OCI-LY1 (cell line): ENCODE data around the gene MSMO1.

ENCODE experiments used
- H2AFZ ChIP-seq: fragments of 200-600 bp; sonication (generic), shearing (Covaris generic); 2 replicates; pipeline ENCODE4 v1.6.0; 2014; ENCODE audit warnings: antibody characterized with exemption, mild to moderate bottlenecking, low read length
- H3F3A ChIP-seq: fragments of 200-600 bp; sonication (generic), shearing (Covaris generic); 2 replicates; pipeline ENCODE4 v1.6.0; 2014; ENCODE audit warnings: mild to moderate bottlenecking, antibody characterized with exemption, low read length, moderate library complexity; ENCODE audit not compliant: insufficient read depth
- H3K27ac ChIP-seq: fragments of 200-600 bp; sonication (generic); 2 replicates; pipeline ENCODE4 v1.5.1; 2014; ENCODE audit warnings: low read length, mixed run types, mild to moderate bottlenecking, low read depth; ENCODE audit not compliant: poor library complexity, severe bottlenecking
- H3K27me3 ChIP-seq: fragments of 200-600 bp; sonication (generic); 2 replicates; pipeline ENCODE4 v1.6.0; 2014; ENCODE audit warnings: antibody characterized with exemption, mild to moderate bottlenecking, low read length, moderate library complexity; ENCODE audit not compliant: insufficient read depth
- H3K36me3 ChIP-seq: fragments of 200-600 bp; sonication (generic); 2 replicates; pipeline ENCODE4 v1.6.1; 2014; ENCODE audit warnings: mild to moderate bottlenecking, antibody characterized with exemption, low read length, moderate library complexity, mixed read lengths; ENCODE audit not compliant: insufficient read depth
- H3K4me1 ChIP-seq: fragments of 200-600 bp; sonication (generic); 2 replicates; pipeline ENCODE4 v1.5.1; 2014; ENCODE audit warnings: mild to moderate bottlenecking, low read length, moderate library complexity; ENCODE audit not compliant: insufficient read depth, severe bottlenecking
- H3K4me2 ChIP-seq: fragments of 200-600 bp; sonication (generic), shearing (Covaris generic); 2 replicates; pipeline ENCODE4 v1.6.1; 2014; ENCODE audit warnings: low read length
- H3K4me3 ChIP-seq: fragments of 200-600 bp; sonication (generic); 2 replicates; pipeline ENCODE4 v1.5.1; 2014; ENCODE audit warnings: low read length, low read depth, mild to moderate bottlenecking, mixed read lengths; ENCODE audit not compliant: poor library complexity, severe bottlenecking
- H3K79me2 ChIP-seq: fragments of 200-600 bp; shearing (Covaris generic); 2 replicates; pipeline ENCODE4 v1.6.1; 2016; ENCODE audit warnings: mixed run types, low read length, mixed read lengths; ENCODE audit not compliant: insufficient read depth
- H3K9ac ChIP-seq: fragments of 200-600 bp; sonication (generic), shearing (Covaris generic); 2 replicates; pipeline ENCODE4 v1.6.1; 2014; ENCODE audit warnings: mild to moderate bottlenecking, low read length, mixed read lengths
- H3K9me2 ChIP-seq: fragments of 200-600 bp; sonication (generic), shearing (Covaris generic); 2 replicates; pipeline ENCODE4 v1.6.1; 2014; ENCODE audit warnings: low read depth, mild to moderate bottlenecking, low read length, mixed read lengths
- H3K9me3 ChIP-seq: fragments of 200-600 bp; shearing (Covaris generic); 2 replicates; pipeline ENCODE4 v1.6.1; 2014; ENCODE audit warnings: low read length, mixed read lengths
- H4K20me1 ChIP-seq: fragments of 200-600 bp; sonication (generic), shearing (Covaris generic); 2 replicates; pipeline ENCODE4 v1.6.0; 2016; ENCODE audit warnings: mild to moderate bottlenecking, low read length; ENCODE audit not compliant: insufficient read depth
- EZH2 ChIP-seq: fragments of 200-600 bp; sonication (generic), shearing (Covaris generic); IDR thresholded peaks from 2 replicates; pipeline ENCODE4 v1.8.0; 2017; ENCODE audit warnings: borderline replicate concordance, mixed run types, mild to moderate bottlenecking, antibody characterized with exemption, low read length, moderate library complexity, mixed read lengths
- TF ChIP-seq, protein P1 (sequence below): fragments of 200-600 bp; sonication (generic), shearing (Covaris generic); IDR thresholded peaks from 2 replicates; pipeline ENCODE4 v1.5.1; 2017; ENCODE audit warnings: mild to moderate bottlenecking, antibody characterized with exemption, low read length, moderate library complexity, mixed read lengths

Gene MSMO1

DNA sequence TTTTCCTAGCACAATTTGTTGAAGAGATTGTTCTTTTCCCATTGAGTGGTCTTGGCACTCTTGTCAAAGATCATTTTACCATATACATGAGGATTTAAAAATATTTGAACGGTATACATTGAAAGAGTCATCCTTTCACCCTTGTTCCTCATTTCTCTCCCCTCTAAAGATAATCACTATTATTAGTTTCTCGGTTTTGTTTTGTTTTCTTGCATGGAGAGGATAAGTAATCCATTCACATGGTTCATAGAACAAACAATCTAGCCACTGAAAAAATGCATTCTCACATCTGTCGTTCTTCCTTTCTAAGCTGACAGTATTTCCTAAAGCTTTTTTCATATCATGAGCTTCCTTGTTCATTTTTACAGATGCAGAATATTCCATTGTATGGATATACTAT, 39.2 kb upstream of the MSMO1 start:
- H3K27me3 ChIP-seq: no peaks in the 10 kb centered on the region
- no peaks in the 10 kb centered on the region for H3K9me3 ChIP-seq
- no peaks in the 10 kb centered on the region for H3F3A ChIP-seq

DNA sequence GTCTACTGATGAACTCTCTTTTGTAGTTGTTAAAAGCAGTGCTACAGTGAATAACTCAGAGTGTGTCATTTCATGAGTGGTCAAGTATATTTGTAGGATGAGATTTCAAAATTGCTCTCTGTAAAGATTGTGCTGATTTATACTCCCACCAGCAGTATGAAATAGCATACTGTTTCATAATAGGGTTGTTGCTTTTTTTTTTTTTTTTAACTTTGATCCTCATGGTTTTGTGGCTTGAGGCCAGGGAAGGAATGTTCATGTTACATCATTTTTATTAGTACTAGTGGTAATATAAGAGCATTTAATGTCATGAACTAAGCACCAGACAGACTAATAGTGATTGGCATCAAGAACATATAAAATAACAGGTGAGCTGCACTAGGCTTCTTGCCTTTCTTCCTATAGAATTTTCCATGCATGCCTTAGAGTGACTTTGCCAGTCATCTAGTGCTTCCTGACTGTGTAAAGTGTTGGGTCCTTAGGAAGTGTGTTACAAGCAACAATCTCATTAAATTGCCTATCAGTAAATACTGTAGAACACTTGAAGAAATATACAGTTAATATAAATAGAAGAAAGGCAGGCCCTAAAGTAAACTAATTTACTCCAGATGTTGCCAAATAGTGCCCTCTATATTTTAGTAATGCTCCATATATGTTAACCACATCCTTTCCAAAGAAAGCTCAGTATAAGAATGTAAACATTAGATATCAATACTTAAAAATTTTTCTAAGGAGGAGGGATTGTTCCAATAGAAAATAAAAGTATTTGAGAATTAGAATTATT, 38.6 kb upstream of the MSMO1 start:
- H3K27me3 ChIP-seq: no peaks in the 10 kb centered on the region
- H3K9me3 ChIP-seq: no peaks in the 10 kb centered on the region
- H3K9ac ChIP-seq: no peak overlapping the region
- H2AFZ ChIP-seq: no peak overlapping the region
- no peak overlapping the region for H3K4me2 ChIP-seq
- H4K20me1 ChIP-seq: no peaks in the 10 kb centered on the region
- no peaks in the 10 kb centered on the region for H3F3A ChIP-seq
- no peaks in the 10 kb centered on the region for H3K9me2 ChIP-seq
- H3K79me2 ChIP-seq: no peaks in the 10 kb centered on the region
- H3K4me3 ChIP-seq: no peak overlapping the region
- no peaks in the 10 kb centered on the region; the same call in 1 of the 2 replicates for H3K36me3 ChIP-seq
- H3K27ac ChIP-seq: no peak overlapping the region
- peaks cover 21% of the 10 kb centered on the region for H3K4me1 ChIP-seq
- TF ChIP-seq, protein P1, sequence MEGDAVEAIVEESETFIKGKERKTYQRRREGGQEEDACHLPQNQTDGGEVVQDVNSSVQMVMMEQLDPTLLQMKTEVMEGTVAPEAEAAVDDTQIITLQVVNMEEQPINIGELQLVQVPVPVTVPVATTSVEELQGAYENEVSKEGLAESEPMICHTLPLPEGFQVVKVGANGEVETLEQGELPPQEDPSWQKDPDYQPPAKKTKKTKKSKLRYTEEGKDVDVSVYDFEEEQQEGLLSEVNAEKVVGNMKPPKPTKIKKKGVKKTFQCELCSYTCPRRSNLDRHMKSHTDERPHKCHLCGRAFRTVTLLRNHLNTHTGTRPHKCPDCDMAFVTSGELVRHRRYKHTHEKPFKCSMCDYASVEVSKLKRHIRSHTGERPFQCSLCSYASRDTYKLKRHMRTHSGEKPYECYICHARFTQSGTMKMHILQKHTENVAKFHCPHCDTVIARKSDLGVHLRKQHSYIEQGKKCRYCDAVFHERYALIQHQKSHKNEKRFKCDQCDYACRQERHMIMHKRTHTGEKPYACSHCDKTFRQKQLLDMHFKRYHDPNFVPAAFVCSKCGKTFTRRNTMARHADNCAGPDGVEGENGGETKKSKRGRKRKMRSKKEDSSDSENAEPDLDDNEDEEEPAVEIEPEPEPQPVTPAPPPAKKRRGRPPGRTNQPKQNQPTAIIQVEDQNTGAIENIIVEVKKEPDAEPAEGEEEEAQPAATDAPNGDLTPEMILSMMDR: no peak
- TF ChIP-seq EZH2: no peak

More for the DNA sequence above, 39.2 kb upstream of the MSMO1 start:
- Histone ChIP-seq H3K9ac (no peak overlapping the region), H3K4me1 (peaks cover 16% of the 10 kb centered on the region), H3K4me3 (no peak overlapping the region), H3K27ac (no peak overlapping the region), H2AFZ (no peak overlapping the region), H3K4me2 (no peak overlapping the region), H3K36me3 (no peaks in the 10 kb centered on the region; the same call in 1 of the 2 replicates), H3K9me2 (no peaks in the 10 kb centered on the region), H4K20me1 (no peaks in the 10 kb centered on the region), H3K79me2 (no peaks in the 10 kb centered on the region)
- TF ChIP-seq, protein P1: no peak
- TF ChIP-seq EZH2: no peak

- H2AFZ ChIP-seq: no peak overlapping the region
- H3K4me3 ChIP-seq: no peak overlapping the region
- TF ChIP-seq, protein P1: no peak
- no peak for TF ChIP-seq EZH2
- no peaks in the 10 kb centered on the region; the same call in 1 of the 2 replicates for H3K36me3 ChIP-seq
- no peak overlapping the region for H3K9ac ChIP-seq
- no peaks in the 10 kb centered on the region for H3K27me3 ChIP-seq
- H3K4me2 ChIP-seq: no peak overlapping the region
- no peaks in the 10 kb centered on the region for H3K9me3 ChIP-seq
- H3K79me2 ChIP-seq: no peaks in the 10 kb centered on the region
- H3F3A ChIP-seq: no peaks in the 10 kb centered on the region
- H3K27ac ChIP-seq: no peak overlapping the region
- H3K9me2 ChIP-seq: no peaks in the 10 kb centered on the region
- H3K4me1 ChIP-seq: peaks cover 27% of the 10 kb centered on the region
- no peaks in the 10 kb centered on the region for H4K20me1 ChIP-seq
These were observed 38.1 kb upstream of the MSMO1 start for GRCh38 chr4:165289423-165289785.
